Measurements from ENCODE around the gene MAGIX.

MAGIX gene

DNA sequence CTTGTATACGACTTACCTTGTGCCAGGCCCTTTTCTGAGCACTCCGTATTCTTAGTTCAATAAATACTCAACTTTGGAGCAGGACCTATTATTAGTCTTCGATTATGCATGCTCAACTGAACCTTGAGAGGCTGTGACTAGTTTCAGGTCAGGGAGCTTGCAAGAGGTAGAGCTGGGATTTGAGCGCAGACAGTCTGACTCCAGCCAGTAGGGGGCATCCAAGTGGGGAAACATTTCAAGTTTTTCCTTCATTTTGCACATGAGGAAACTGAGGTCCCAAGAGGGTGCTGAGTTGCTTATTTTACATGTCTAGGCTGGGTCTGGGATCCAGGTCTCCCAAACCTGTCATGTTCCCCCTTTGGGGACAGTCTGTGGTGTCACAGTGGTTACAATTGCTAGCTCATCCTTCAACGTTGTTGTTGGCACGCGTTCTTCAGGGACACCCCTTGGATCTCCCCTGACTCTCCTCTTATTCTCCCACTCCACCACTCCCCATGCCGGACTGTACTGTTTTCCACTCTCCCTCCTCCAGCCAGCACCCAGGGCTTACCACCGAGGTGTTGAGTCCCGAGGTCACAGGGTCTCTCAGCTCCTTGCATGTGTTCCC, 30.3 kb downstream of the MAGIX start:
- no peaks in the 10 kb centered on the region for H3K9me3 ChIP-seq (ENCODE audit: control insufficient read depth, insufficient read depth, low read length)
- DNase-seq (ENCODE audit: low read depth, low spot score) = no peak
- H3K36me3 ChIP-seq (ENCODE audit: control insufficient read depth, insufficient read depth, low read length) = no peaks in the 10 kb centered on the region
- H3K27me3 ChIP-seq (ENCODE audit: control insufficient read depth, insufficient read depth, low read length) = no peaks in the 10 kb centered on the region
- no peak overlapping the region for H3K27ac ChIP-seq (ENCODE audit: low read length)
- no CpG with 5 or more reads among the region's 10 CpGs for WGBS (ENCODE audit: insufficient coverage, insufficient read length)
- H3K4me3 ChIP-seq (ENCODE audit: low read length) = no peak overlapping the region
- H3K4me1 ChIP-seq (ENCODE audit: control insufficient read depth, insufficient read depth, low read length) = peaks cover 1% of the 10 kb centered on the region

DNA sequence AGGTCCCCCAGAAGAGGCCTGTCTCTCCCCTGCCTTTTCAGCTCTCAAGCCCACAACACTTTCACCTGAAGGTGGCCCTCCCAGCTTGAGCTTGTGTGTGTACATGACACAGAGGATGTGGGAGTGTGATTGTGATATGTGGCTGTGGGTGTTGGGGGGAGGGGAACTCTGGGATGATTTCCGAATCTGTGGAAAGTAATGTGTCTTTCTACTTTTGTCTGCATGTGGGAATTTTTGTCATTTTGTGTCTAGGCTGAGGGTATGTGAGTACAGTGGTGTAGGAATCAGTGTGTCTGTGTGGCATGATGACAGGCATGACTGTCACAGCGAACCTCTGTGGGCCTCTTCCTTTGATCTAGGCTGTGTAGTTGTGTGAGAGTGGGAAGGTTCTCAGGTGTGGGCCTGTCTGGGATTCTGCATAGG, 31.0 kb downstream of the MAGIX start:
- no CpG with 5 or more reads among the region's 2 CpGs for WGBS (ENCODE audit: insufficient coverage, insufficient read length)
- Histone ChIP-seq H3K27ac (ENCODE audit: low read length) (no peak overlapping the region), H3K36me3 (ENCODE audit: control insufficient read depth, insufficient read depth, low read length) (no peaks in the 10 kb centered on the region), H3K4me1 (ENCODE audit: control insufficient read depth, insufficient read depth, low read length) (peaks cover 1% of the 10 kb centered on the region; the same call in 1 of the 2 replicates), H3K9me3 (ENCODE audit: control insufficient read depth, insufficient read depth, low read length) (no peaks in the 10 kb centered on the region), H3K27me3 (ENCODE audit: control insufficient read depth, insufficient read depth, low read length) (no peaks in the 10 kb centered on the region), H3K4me3 (ENCODE audit: low read length) (no peak overlapping the region)
- DNase-seq (ENCODE audit: low read depth, low spot score) = no peak

DNA sequence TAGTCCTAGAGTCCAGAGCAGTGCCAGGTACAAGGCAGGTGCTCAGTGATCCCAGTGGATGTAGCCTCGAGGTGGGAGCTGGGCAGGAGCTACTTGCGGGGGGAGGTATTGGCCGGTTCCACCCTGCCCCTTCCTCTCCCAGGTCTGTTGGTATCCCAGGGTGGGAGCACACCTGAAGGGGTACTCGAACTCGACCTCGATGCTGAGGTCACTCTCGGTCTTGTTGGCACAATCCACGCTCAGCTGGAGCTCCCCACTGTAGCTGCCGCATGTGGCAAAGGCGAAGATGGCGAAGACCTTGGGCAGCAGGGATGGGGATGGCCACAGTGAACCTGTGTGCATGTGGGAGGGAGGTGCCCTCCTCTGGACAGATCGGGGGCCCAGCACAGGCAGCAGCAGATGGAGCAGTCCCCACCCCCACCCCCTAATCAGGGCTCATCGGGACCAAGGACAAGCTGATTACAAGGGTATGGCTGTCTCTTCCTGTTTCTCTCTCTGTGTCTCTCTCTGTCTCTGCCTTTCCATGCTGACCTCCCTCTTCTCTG, 35.1 kb downstream of the MAGIX start:
- H3K36me3 ChIP-seq (ENCODE audit: control insufficient read depth, insufficient read depth, low read length) = no peaks in the 10 kb centered on the region
- DNase-seq (ENCODE audit: low read depth, low spot score) = no peak
- no peaks in the 10 kb centered on the region for H3K27me3 ChIP-seq (ENCODE audit: control insufficient read depth, insufficient read depth, low read length)
- peaks cover 3% of the 10 kb centered on the region for H3K4me1 ChIP-seq (ENCODE audit: control insufficient read depth, insufficient read depth, low read length)
- H3K4me3 ChIP-seq (ENCODE audit: low read length) = no peak overlapping the region
- no peaks in the 10 kb centered on the region for H3K9me3 ChIP-seq (ENCODE audit: control insufficient read depth, insufficient read depth, low read length)
- no CpG with 5 or more reads among the region's 13 CpGs for WGBS (ENCODE audit: insufficient coverage, insufficient read length)
- no peak overlapping the region for H3K27ac ChIP-seq (ENCODE audit: low read length)

DNA sequence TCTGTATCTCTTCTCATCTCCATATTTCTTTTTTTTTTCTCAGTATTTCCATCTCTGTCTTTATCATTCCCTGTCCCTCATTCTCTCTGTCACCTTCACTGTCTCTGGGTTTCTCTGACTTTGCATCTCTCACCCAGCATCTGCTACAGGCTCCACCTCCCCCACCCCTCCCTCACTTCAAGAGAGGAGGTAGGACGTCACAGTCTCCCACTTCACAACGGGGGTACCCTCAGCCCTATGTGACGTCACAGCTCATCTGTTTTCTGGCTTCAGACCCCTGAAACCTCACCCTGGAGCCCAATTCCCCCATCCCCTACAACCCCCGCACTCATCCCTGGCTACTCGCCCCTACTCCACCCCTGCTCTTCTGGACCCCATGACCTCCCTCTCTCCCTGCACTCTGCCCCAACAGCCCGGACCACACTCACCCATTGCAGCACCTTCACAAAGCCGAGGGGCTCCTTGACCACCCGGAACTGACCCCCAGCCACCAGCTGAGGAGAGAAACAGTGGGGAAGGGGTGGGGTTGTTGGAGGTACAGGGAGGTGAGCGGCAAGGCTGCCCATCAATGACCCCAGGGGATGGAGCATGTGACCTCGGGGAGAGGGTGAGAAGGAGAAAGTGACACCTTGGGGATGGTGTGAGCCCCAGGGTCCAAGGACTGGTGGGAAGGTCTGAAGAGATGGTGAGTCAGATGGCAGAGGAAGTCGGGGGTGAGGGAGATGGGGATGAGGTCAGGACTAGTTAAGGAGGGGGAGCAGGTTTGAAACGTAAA, 36.2 kb downstream of the MAGIX start:
- H3K36me3 ChIP-seq (ENCODE audit: control insufficient read depth, insufficient read depth, low read length) = no peaks in the 10 kb centered on the region
- no peaks in the 10 kb centered on the region for H3K9me3 ChIP-seq (ENCODE audit: control insufficient read depth, insufficient read depth, low read length)
- H3K27me3 ChIP-seq (ENCODE audit: control insufficient read depth, insufficient read depth, low read length) = no peaks in the 10 kb centered on the region
- peak overlapping the region; percentile 49; the same call in 1 of the 2 replicates for H3K4me3 ChIP-seq (ENCODE audit: low read length)
- DNase-seq (ENCODE audit: low read depth, low spot score) = no peak
- no peak overlapping the region for H3K27ac ChIP-seq (ENCODE audit: low read length)
- WGBS (ENCODE audit: insufficient coverage, insufficient read length) = no CpG with 5 or more reads among the region's 12 CpGs
- H3K4me1 ChIP-seq (ENCODE audit: control insufficient read depth, insufficient read depth, low read length) = peaks cover 2% of the 10 kb centered on the region; the same call in 1 of the 2 replicates

DNA sequence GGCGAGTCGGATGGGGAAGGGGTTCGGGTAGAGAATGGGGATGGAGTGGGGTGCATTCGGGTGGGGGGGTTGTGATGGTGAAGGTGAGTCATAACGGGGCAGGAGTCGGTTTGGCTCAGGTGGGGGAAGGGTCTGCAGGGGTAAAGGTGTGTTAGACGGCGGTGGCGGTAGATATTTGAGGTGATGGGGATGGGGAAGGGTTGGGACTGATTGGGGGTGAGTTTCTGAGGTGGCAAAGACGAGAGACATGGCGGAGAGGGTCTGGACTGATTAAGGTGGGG, 36.7 kb downstream of the MAGIX start:
- DNase-seq (ENCODE audit: low read depth, low spot score) = no peak

DNA sequence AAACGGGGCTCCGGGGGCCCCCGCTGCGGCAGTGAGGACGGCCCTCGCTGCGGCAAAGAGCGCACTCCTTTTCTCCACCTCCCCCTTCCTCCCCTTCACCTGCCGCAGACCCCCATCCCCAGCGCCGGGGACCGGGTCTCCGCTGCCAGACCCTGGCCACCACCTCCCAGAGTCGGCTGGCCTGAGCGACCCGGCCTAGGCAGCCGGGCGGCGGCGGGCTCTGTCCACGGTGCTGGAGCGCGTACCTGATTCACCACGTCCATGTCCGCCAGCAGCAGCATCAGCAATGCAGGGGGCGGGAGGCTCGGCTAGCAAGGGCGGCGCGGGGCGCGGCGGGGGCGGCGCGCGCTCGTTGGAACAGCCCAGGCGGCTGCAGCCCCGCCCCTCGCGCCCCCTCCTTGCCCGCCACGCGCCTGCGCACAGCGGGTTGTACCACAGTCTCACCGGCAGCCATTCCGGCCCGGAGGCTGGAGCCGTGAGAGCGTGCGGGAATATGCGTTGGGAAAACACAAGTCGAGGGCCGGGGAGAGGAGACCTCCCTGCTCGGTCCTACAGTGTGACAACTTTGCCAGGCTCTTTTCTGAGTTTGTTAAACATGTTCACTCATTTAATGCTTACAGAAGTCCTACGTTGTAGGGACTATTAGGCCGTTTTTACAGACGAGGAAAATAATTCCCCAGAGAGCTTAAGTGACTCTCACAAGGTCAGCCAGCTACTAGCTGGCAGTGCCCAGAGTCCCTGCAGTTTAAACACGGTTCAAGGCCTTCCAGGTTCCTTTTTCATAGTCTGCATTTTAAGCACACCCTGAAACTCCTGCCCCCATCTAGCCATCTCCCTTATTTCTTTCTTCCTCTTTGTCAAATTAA, 37.6 kb downstream of the MAGIX start, which contains the start of gene SYP:
TSS of gene SYP (minus strand) at position 288 of the 866 bp plus-strand sequence. CDS start at position 281, 7 bp downstream.
- Histone ChIP-seq H3K36me3 (ENCODE audit: control insufficient read depth, insufficient read depth, low read length) (no peaks in the 10 kb centered on the region), H3K27ac (ENCODE audit: low read length) (no peak within 1 kb of the TSS), H3K4me1 (ENCODE audit: control insufficient read depth, insufficient read depth, low read length) (peaks cover 2% of the 10 kb centered on the region; the same call in 1 of the 2 replicates), H3K9me3 (ENCODE audit: control insufficient read depth, insufficient read depth, low read length) (no peaks in the 10 kb centered on the region), H3K27me3 (ENCODE audit: control insufficient read depth, insufficient read depth, low read length) (no peaks in the 10 kb centered on the region), H3K4me3 (ENCODE audit: low read length) (peak within 1 kb of the TSS; percentile 49; the same call in 1 of the 2 replicates)
- no CpG with 5 or more reads among the region's 61 CpGs for WGBS (ENCODE audit: insufficient coverage, insufficient read length)
- DNase-seq (ENCODE audit: low read depth, low spot score) = no peak

More for the DNA sequence above, 36.7 kb downstream of the MAGIX start:
- peak overlapping the region; percentile 49; the same call in 1 of the 2 replicates for H3K4me3 ChIP-seq (ENCODE audit: low read length)
- no peaks in the 10 kb centered on the region for H3K27me3 ChIP-seq (ENCODE audit: control insufficient read depth, insufficient read depth, low read length)
- H3K27ac ChIP-seq (ENCODE audit: low read length) = no peak overlapping the region
- WGBS (ENCODE audit: insufficient coverage, insufficient read length) = no CpG with 5 or more reads among the region's 11 CpGs
- peaks cover 2% of the 10 kb centered on the region; the same call in 1 of the 2 replicates for H3K4me1 ChIP-seq (ENCODE audit: control insufficient read depth, insufficient read depth, low read length)
- no peaks in the 10 kb centered on the region for H3K9me3 ChIP-seq (ENCODE audit: control insufficient read depth, insufficient read depth, low read length)
- H3K36me3 ChIP-seq (ENCODE audit: control insufficient read depth, insufficient read depth, low read length) = no peaks in the 10 kb centered on the region

DNA sequence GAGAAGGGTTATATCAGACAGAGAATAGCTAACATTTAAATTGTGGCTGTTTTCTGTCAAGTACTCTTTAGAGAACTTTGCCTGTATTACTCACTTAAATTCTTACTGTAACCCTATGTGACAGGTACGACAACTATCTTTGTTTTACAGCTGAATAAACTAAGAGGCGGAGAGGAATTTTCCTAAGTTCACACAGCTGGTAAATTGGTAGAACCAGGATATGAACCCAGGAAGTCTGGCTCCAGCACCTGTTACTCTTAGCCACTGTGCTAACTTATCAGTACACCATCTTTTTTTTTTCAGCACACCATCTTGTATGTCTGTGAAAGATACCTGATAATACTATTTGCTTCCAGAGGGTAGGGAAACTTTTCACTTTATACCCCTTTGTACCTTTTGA, 39.5 kb downstream of the MAGIX start:
- H3K4me3 ChIP-seq (ENCODE audit: low read length) = no peak overlapping the region
- H3K27ac ChIP-seq (ENCODE audit: low read length) = no peak overlapping the region
- no peaks in the 10 kb centered on the region for H3K9me3 ChIP-seq (ENCODE audit: control insufficient read depth, insufficient read depth, low read length)
- no CpG with 5 or more reads among the region's 2 CpGs for WGBS (ENCODE audit: insufficient coverage, insufficient read length)
- no peaks in the 10 kb centered on the region for H3K36me3 ChIP-seq (ENCODE audit: control insufficient read depth, insufficient read depth, low read length)
- peaks cover 2% of the 10 kb centered on the region; the same call in 1 of the 2 replicates for H3K4me1 ChIP-seq (ENCODE audit: control insufficient read depth, insufficient read depth, low read length)
- no peaks in the 10 kb centered on the region for H3K27me3 ChIP-seq (ENCODE audit: control insufficient read depth, insufficient read depth, low read length)
- no peak for DNase-seq (ENCODE audit: low read depth, low spot score)

DNA sequence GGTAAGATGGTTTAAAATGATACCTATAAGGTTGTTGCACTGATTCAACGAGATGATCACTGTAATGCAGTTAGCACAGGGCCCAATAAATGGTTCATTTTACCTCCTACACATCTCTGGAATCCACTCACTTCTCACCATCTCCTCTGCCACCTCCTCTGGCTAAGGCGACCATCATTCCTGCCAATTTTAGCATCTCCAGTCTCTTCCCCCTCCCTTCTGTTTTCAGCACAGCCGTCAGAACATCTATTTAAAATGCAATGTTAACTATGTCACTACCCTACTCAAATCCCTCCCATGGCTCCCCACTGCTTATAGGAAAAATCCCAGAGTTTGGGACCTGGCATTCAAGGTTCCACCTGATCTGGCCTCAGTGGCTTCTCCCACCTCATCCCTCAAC, 41.0 kb downstream of the MAGIX start:
- no CpG with 5 or more reads among the region's 3 CpGs for WGBS (ENCODE audit: insufficient coverage, insufficient read length)
- H3K9me3 ChIP-seq (ENCODE audit: control insufficient read depth, insufficient read depth, low read length) = no peaks in the 10 kb centered on the region

DNA sequence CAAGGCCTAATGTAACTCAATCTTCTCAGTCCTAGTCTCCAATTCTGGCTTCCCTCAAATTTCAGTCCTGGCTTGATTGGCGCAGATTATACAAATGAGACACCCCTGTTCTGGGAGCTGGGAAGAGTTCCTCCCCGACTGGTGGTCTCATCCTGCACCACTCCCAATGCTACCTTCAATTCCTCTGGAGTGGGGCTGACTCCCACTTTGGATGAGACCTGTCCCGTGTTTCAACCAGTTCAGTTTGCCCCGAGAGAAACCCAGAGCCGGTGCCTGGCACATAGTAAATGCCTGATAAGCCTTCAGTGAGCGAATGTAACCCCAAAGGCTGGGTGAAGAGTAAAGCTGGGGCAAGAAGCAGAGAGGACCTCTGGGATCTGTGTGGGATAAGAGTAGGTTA, 41.5 kb downstream of the MAGIX start:
- H3K27ac ChIP-seq (ENCODE audit: low read length) = no peak overlapping the region
- WGBS (ENCODE audit: insufficient coverage, insufficient read length) = no CpG with 5 or more reads among the region's 6 CpGs
- H3K4me3 ChIP-seq (ENCODE audit: low read length) = no peak overlapping the region
- no peaks in the 10 kb centered on the region for H3K36me3 ChIP-seq (ENCODE audit: control insufficient read depth, insufficient read depth, low read length)
- H3K4me1 ChIP-seq (ENCODE audit: control insufficient read depth, insufficient read depth, low read length) = no peaks in the 10 kb centered on the region; the same call in 1 of the 2 replicates
- no peak for DNase-seq (ENCODE audit: low read depth, low spot score)
- H3K9me3 ChIP-seq (ENCODE audit: control insufficient read depth, insufficient read depth, low read length) = no peaks in the 10 kb centered on the region
- no peaks in the 10 kb centered on the region for H3K27me3 ChIP-seq (ENCODE audit: control insufficient read depth, insufficient read depth, low read length)

More for the DNA sequence above, 41.0 kb downstream of the MAGIX start:
- Histone ChIP-seq H3K4me3 (ENCODE audit: low read length) (no peak overlapping the region), H3K36me3 (ENCODE audit: control insufficient read depth, insufficient read depth, low read length) (no peaks in the 10 kb centered on the region), H3K27me3 (ENCODE audit: control insufficient read depth, insufficient read depth, low read length) (no peaks in the 10 kb centered on the region), H3K4me1 (ENCODE audit: control insufficient read depth, insufficient read depth, low read length) (peaks cover 2% of the 10 kb centered on the region; the same call in 1 of the 2 replicates), H3K27ac (ENCODE audit: low read length) (no peak overlapping the region)
- DNase-seq (ENCODE audit: low read depth, low spot score) = no peak

DNA sequence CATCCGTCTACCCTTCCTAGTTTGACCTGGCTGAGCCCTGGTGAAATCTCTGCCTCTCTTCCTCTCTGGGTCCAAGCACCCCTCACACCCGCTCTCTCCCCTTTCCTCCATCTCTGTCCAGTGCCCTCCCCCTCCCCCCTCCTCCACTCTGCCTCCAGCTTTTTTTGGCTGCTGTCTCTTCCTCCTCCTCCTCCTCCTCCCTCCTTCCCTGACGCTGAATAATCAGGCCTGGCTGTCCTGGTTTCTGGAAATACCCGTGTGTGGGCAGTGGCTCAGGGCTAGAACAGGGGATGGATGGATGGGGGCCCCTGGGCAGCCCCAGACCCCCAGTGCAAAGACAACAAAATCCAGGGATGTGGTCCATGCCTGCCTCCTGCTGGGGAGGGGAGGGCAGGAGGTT, 42.2 kb downstream of the MAGIX start:
- H3K36me3 ChIP-seq (ENCODE audit: control insufficient read depth, insufficient read depth, low read length) = no peaks in the 10 kb centered on the region
- DNase-seq (ENCODE audit: low read depth, low spot score) = no peak
- H3K4me3 ChIP-seq (ENCODE audit: low read length) = no peak overlapping the region
- no peaks in the 10 kb centered on the region for H3K9me3 ChIP-seq (ENCODE audit: control insufficient read depth, insufficient read depth, low read length)
- H3K27ac ChIP-seq (ENCODE audit: low read length) = no peak overlapping the region
- no peaks in the 10 kb centered on the region; the same call in 1 of the 2 replicates for H3K4me1 ChIP-seq (ENCODE audit: control insufficient read depth, insufficient read depth, low read length)
- H3K27me3 ChIP-seq (ENCODE audit: control insufficient read depth, insufficient read depth, low read length) = no peaks in the 10 kb centered on the region
- WGBS (ENCODE audit: insufficient coverage, insufficient read length) = no CpG with 5 or more reads among the region's 4 CpGs
